HG02840 (cell line): ENCODE data around the gene PRKCB.
A peak's percentile ranks its signal among the peaks of the same experiment; 100 is the strongest.

Source experiments
- ATAC-seq: cut with Tn5 transposase; IDR thresholded peaks from one replicate; pipeline ENCODE4 v1.9.1; 2021; ENCODE audit warnings: mild to moderate bottlenecking, moderate library complexity, moderate number of reproducible peaks; ENCODE audit not compliant: unreplicated experiment, low FRiP score

The PRKCB gene

DNA sequence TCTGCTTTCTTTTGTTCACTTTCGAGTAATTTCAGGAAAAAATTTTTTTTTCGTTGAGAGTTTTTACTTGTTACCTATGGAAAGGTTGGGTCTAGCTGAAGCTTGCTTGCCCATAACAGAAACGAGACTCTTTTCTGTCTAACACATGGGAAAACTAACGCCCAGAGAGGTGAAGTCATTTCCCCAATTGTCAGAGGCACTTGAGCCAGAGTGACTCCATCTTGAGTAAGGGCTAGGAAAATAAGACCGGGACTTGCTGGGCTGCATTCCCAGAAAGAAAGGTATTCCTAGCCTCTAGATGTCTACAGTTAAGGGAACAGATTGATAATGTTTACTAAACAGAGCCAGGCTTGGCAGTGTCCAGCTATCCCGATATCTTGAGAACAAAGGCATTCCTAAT is 26.8 kb downstream of the PRKCB start:
- no peak for ATAC-seq

- peak; percentile 77 for ATAC-seq
These were observed 28.0 kb downstream of the PRKCB start for GRCh38 chr16:23863511-23864422.

DNA sequence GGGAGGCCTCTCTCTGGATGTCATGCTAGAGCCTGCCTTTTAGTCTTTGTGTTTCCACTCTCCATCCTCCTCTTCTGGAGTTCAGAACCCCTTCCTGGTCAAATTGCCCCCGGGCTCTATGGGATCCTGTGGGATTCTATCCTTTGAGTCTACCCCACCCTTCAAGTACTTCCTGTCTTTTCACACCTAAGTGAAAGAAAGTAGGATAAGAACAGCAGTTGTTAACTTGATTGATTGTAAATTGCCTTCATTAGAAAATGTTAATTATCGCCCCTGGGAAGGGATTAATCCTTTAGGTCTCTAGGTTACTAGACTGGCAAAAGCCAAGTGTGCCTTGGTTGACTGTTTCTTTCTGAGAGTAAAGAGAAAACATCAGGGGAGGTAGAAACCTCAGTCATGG is 30.1 kb downstream of the PRKCB start:
- no peak for ATAC-seq

- ATAC-seq = no peak
These were observed 30.8 kb downstream of the PRKCB start for GRCh38 chr16:23866621-23867020.

GRCh38 chr16:23867566-23867965 is 31.8 kb downstream of the PRKCB start:
- no peak for ATAC-seq

DNA sequence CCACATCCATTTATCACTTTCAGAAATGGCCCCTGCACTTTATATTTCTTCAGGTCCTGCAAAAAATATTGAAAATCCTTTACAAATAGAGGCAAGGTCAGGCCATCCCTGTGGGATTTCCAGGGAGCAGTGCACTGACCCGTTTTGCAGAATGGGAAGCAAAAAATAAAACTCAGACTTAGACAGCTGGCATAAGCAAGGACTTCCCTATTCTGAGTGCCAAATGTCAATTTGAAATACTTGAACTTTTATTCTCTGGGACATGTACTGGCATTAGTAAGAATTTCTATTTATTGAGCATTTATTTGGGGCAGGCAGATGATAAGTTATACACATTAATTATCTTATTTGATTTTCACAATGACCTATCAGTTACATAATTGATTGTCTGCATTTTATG is 32.4 kb downstream of the PRKCB start:
- no peak for ATAC-seq

GRCh38 chr16:23869052-23869451 is 33.3 kb downstream of the PRKCB start:
- no peak for ATAC-seq

DNA sequence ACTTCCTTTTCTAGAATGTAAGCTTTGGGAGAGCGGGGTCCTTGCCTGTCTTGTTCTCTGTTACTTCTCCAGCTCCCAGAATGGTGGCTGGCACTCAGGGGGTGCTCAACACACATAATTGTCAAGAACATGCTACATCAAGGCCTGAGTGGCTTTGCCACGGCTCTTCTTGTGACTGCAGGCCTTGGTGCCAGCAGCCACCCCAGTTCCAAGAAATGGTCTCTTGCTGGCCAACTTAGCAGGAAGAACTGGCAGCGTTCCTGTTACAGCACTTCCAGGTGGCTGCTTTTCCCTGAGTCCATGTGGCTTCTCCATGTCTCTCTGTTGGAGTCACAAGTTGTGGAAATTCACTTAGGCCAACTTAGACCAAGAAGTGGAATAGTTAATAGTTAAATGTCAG is 36.1 kb downstream of the PRKCB start:
- ATAC-seq = no peak

DNA sequence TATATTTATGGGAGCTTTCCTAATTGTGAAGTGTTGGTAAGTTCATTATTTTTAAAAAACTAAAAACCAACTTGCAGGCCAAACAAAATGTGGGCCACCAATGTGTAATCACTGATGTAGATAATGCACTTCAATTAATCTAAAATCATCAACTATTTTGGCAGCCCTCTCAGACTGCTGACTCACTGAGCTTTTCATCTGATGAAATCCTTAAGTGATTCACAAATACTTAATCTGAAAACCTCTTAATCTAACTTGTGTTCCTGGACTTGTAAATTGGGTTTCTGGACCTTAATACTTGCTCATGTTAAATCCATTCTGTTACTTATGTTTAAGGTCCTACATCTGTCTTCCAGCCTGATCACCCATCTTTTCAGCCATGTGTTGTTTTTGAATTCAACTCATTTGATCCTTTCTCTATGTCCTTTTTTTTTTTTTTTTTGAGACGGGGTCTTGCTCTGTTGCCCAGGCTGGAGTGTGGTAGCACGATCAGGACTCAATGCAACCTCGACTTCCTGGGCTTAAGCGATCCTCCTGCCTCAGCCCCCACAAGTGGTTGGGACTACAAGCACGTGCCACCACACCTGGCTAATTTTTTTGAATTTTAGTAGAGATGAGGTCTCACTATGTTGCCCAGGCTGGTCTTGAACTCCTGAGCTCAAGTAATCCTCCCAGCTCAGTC is 39.0 kb downstream of the PRKCB start:
- ATAC-seq = no peak

GRCh38 chr16:23876256-23876896 is 40.6 kb downstream of the PRKCB start:
- ATAC-seq = no peak

DNA sequence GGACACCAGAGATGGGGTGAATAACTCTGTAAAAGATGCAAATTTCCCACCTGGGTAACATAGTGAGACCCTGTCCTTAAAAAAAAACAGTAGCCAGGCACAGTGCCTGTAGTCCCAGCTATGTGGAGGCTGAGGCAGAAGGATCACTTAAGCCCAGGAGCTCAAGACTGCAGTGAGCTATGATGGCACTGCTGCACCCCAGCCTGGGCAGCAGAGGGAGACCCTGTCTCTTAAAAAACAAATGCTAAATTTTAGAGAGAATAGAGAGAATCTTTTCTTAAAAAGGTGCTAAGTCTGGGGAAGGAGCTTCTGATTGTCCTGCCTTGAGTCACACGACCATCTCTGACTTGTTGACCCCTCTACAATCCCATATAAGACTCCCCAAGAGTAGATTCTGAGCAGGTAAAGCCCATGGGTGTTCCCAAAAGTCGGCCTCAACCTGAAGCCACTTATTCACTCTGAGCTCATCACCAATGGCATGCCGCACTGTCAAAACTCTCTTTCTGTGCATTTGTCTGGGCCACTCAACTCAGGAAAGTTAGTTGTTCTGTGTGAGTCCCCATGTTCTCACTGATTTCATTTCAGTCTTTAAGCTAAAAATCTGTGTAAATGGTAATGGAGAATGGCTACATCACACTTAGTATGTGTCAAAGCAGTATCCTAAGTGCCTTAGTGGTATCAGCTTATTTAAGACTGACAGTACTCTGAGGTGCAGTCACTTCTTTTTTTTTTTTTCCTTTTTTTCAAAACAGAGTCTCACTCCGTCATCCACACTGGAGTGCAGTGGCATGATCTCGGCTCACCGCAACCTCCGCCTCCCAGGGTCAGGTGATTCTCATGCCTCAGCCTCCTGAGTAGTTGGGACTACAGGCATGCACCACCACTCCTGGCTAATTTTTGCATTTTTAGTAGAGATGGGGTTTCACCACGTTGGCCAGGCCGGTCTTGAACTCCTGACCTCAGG is 41.6 kb downstream of the PRKCB start:
- no peak for ATAC-seq

GRCh38 chr16:23879735-23880373 is 44.1 kb downstream of the PRKCB start:
- no peak for ATAC-seq

DNA sequence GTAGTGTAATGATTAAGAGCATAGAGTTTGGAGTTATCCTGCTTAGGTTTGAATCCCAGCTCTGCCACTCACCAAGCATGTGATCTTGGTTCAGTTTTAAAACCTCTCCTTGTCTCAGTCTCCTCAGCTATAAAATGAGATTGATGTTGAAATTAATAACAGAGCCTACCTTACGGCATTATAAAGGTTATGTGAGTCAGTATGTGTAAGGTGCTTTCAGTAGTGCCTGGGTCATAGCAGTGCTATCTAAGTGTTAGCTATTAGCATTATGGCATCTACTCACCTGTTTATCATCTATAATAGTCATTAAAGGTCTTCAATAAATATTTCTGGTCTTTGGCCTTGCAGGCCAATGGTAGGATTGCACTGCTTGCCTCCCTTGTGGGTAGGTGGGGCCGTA is 53.4 kb downstream of the PRKCB start:
- ATAC-seq = no peak

GRCh38 chr16:23893986-23894385 is 58.2 kb downstream of the PRKCB start:
- ATAC-seq = no peak

DNA sequence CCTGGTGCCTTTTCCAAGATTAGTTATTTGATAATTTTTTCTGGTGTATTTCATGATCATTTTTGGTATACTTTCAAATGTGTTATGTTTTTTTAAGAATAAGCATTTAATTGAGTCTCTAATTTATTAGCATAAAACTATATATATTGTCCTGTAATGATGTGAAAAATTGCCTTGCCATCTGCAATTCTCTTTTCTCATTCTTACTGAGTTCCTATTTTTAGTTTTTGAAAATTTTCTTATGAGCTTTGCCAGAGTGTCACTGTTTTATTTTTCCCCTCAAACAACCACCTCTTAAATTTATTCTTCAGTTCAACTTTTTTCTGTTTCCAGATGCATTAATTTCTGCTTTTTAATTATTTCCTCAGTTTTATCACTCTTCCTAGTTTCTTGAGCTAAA is 59.3 kb downstream of the PRKCB start:
- no peak for ATAC-seq

GRCh38 chr16:23896832-23897821 is 61.3 kb downstream of the PRKCB start:
- ATAC-seq = no peak

GRCh38 chr16:23898682-23899430 is 63.1 kb downstream of the PRKCB start:
- ATAC-seq = no peak

DNA sequence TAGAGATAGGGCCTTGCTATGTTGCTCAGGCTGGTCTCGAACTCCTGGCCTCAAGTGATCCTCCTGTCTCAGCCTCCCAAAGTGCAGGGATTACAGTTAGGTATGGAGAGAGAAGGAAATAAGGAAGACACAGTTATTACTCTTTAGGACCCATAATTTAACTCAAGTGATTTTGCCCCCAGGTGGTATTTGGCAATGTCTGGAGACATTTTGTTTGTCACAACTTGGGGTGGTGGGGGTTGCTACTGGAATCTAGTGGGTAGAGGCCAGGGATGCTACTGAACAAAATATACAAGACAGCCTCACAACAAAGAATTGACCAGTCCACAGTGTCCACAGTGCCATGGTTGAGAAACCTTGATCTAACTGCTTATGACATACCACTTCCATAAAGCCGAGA is 64.1 kb downstream of the PRKCB start:
- ATAC-seq = no peak
